ENCODE results near the gene PTPRD.

DNA sequence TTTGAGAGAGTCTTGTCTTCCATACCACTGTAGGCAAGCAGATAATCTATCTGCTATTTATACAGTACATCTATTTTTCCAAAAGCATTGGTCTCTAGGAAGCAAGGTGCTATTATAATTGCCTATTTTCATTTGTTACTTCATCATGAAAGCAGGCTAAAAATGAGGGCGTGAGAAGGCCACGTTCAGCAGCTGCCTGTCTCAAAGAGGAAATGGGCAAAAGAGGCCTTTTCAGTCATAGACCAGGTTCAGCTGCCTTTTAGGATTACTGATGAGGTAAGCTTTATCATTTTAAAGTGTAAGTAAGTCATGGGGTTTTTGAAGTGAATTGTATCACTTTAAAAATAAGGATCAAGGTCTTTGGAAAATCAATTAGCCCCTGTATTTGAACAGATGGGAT, 1722.1 kb downstream of the PTPRD start:
- TF ChIP-seq, protein P1, sequence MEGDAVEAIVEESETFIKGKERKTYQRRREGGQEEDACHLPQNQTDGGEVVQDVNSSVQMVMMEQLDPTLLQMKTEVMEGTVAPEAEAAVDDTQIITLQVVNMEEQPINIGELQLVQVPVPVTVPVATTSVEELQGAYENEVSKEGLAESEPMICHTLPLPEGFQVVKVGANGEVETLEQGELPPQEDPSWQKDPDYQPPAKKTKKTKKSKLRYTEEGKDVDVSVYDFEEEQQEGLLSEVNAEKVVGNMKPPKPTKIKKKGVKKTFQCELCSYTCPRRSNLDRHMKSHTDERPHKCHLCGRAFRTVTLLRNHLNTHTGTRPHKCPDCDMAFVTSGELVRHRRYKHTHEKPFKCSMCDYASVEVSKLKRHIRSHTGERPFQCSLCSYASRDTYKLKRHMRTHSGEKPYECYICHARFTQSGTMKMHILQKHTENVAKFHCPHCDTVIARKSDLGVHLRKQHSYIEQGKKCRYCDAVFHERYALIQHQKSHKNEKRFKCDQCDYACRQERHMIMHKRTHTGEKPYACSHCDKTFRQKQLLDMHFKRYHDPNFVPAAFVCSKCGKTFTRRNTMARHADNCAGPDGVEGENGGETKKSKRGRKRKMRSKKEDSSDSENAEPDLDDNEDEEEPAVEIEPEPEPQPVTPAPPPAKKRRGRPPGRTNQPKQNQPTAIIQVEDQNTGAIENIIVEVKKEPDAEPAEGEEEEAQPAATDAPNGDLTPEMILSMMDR (conservative IDR thresholded peaks at IDR 0.05; ENCODE audit: low read length) = no peak
- TF ChIP-seq EZH2phosphoT487 (IDR thresholded peaks at IDR 0.05; ENCODE audit: borderline replicate concordance, low read depth, low read length) = no peak

Measured in OCI-LY7 (cell line).